SK-N-SH (cell line): ENCODE measurements around the gene CDSN. TPM values are rescaled to one million over a fixed set of nuclear protein-coding genes. Genes with fewer than 3 reads are reported as not detected.

ENCODE experiments used
- CTCF ChIA-PET: fragments of 300-600, 350-600 bp; formaldehyde crosslinking; extraction: SDS; loops from one replicate; lab custom pipeline; 2021; lab: Yijun Ruan, JAX
- POLR2A ChIA-PET: fragments of 350-600 bp; sonication (Branson Sonifier 250); formaldehyde crosslinking; extraction: SDS; loops from one replicate; lab custom pipeline; 2020; ENCODE audit warnings: antibody characterized with exemption, inconsistent platforms; lab: Yijun Ruan, JAX
- DNase-seq: peaks from one replicate; pipeline ENCODE4 v3.0.0; 2012
- H2AFZ ChIP-seq: fragments of 200-600 bp; sonication (generic); 2 replicates; pipeline ENCODE4 v1.8.1; 2016; ENCODE audit warnings: antibody characterized with exemption, mild to moderate bottlenecking, low read depth
- H3F3A ChIP-seq: fragments of 200-600 bp; sonication (generic); replicated peaks from 2 replicates; pipeline ENCODE3; 2016; ENCODE audit warnings: antibody characterized with exemption, mild to moderate bottlenecking; ENCODE audit not compliant: insufficient read depth
- H3K27ac ChIP-seq, 2 experiments: fragments of 200-500 bp in 1 of 2; fragments of 200-600 bp in 1 of 2; sonication (Bioruptor generic) in 1 of 2; sonication (generic), shearing (Covaris generic) in 1 of 2; 2 replicates each; pipeline versions ENCODE4 v1.5.1 to v1.6.1; 2014 to 2016; ENCODE audit warnings: low read depth in 2 of 2, inconsistent platforms in 1 of 2, low read length in 1 of 2, mild to moderate bottlenecking in 1 of 2, mixed read lengths in 1 of 2
- H3K27me3 ChIP-seq: fragments of 200-600 bp; sonication (generic), shearing (Covaris generic); 2 replicates; pipeline ENCODE4 v1.6.1; 2016; ENCODE audit warnings: mixed run types; ENCODE audit not compliant: insufficient read depth
- H3K36me3 ChIP-seq, 2 experiments: fragments of 200-500 bp in 1 of 2; fragments of 200-600 bp in 1 of 2; sonication (Bioruptor generic) in 1 of 2; sonication (generic) in 1 of 2; replicated peaks in 1 of 2; 2 replicates each; pipeline versions ENCODE3 to v1.5.1; 2014 to 2016; ENCODE audit warnings: low read length in 1 of 2, mild to moderate bottlenecking in 1 of 2; ENCODE audit not compliant: insufficient read depth in 2 of 2, control insufficient read depth in 1 of 2
- H3K4me1 ChIP-seq, 2 experiments: fragments of 200-500 bp in 1 of 2; fragments of 200-600 bp in 1 of 2; sonication (Bioruptor generic) in 1 of 2; sonication (generic), shearing (Covaris generic) in 1 of 2; 2 replicates each; pipeline versions ENCODE4 v1.5.1 to v1.6.1; 2014 to 2016; ENCODE audit warnings: low read depth in 1 of 2, low read length in 1 of 2, mixed run types in 1 of 2; ENCODE audit not compliant: insufficient read depth in 2 of 2, control insufficient read depth in 1 of 2
- H3K4me2 ChIP-seq: fragments of 200-600 bp; sonication (generic), shearing (Covaris generic); 2 replicates; pipeline ENCODE4 v1.6.1; 2017; ENCODE audit warnings: mixed run types
- H3K4me3 ChIP-seq, 2 experiments: fragments of 200-500 bp in 1 of 2; fragments of 200-600 bp in 1 of 2; sonication (Bioruptor generic) in 1 of 2; sonication (generic), shearing (Covaris generic) in 1 of 2; 2 replicates each; pipeline versions ENCODE4 v1.5.1 to v1.8.1; 2014 to 2016; ENCODE audit warnings: low read depth in 2 of 2, inconsistent platforms in 1 of 2, low read length in 1 of 2, mild to moderate bottlenecking in 1 of 2, mixed read lengths in 1 of 2, moderate library complexity in 1 of 2
- H3K79me2 ChIP-seq: fragments of 200-600 bp; sonication (generic); 2 replicates; pipeline ENCODE4 v1.8.1; 2017; ENCODE audit warnings: mild to moderate bottlenecking; ENCODE audit not compliant: insufficient read depth
- H3K9ac ChIP-seq: fragments of 200-600 bp; sonication (generic); 2 replicates; pipeline ENCODE4 v1.6.1; 2017; ENCODE audit warnings: mixed run types
- H3K9me2 ChIP-seq: fragments of 200-600 bp; sonication (generic); 2 replicates; pipeline ENCODE4 v1.6.1; 2017; ENCODE audit warnings: mixed run types
- H3K9me3 ChIP-seq: fragments of 200-600 bp; sonication (generic); 2 replicates; pipeline ENCODE4 v1.6.1; 2017; ENCODE audit warnings: mixed run types, mild to moderate bottlenecking, moderate library complexity
- H4K20me1 ChIP-seq: fragments of 200-600 bp; sonication (generic); 2 replicates; pipeline ENCODE4 v1.6.1; 2017; ENCODE audit warnings: mild to moderate bottlenecking, mixed run types; ENCODE audit not compliant: insufficient read depth
- ELF1 ChIP-seq: IDR thresholded peaks from 2 replicates; pipeline ENCODE4 v1.4.0; 2012
- EP300 ChIP-seq, 2 experiments: IDR thresholded peaks; 2 replicates each; pipeline versions ENCODE4 v1.4.0 to v1.6.1; 2012; ENCODE audit warnings: borderline replicate concordance in 1 of 2, low read depth in 1 of 2, low read length in 1 of 2
- EZH2phosphoT487 ChIP-seq: fragments of 200-600 bp; sonication (generic); IDR thresholded peaks from 2 replicates; pipeline ENCODE4 v1.6.1; 2017; ENCODE audit warnings: low read depth, mixed run types, mild to moderate bottlenecking, antibody characterized with exemption, moderate library complexity, borderline replicate concordance
- FOSL2 ChIP-seq: IDR thresholded peaks from 2 replicates; pipeline ENCODE4 v1.4.0; 2012; ENCODE audit warnings: low read depth, mild to moderate bottlenecking, moderate library complexity, borderline replicate concordance
- FOXJ3 ChIP-seq: sonication (generic); formaldehyde crosslinking; IDR thresholded peaks from 2 replicates; pipeline ENCODE4 v1.5.1; 2020; ENCODE audit warnings: mild to moderate bottlenecking, missing genetic modification reagents
- GABPA ChIP-seq: IDR thresholded peaks from 2 replicates; pipeline ENCODE4 v1.4.0; 2012; ENCODE audit warnings: low read depth, mild to moderate bottlenecking
- GATA2 ChIP-seq: sonication (generic); formaldehyde crosslinking; IDR thresholded peaks from 2 replicates; pipeline ENCODE4 v1.5.0; 2020; ENCODE audit warnings: mild to moderate bottlenecking, missing genetic modification reagents
- MAX ChIP-seq: IDR thresholded peaks from 2 replicates; pipeline ENCODE4 v1.4.0; 2012; ENCODE audit warnings: low read depth
- MEF2A ChIP-seq: IDR thresholded peaks from 2 replicates; pipeline ENCODE4 v1.4.0; 2012; ENCODE audit warnings: low read depth, borderline replicate concordance
- NFIC ChIP-seq: IDR thresholded peaks from 2 replicates; pipeline ENCODE4 v1.4.0; 2012; ENCODE audit warnings: borderline replicate concordance
- PBX3 ChIP-seq: IDR thresholded peaks from 2 replicates; pipeline ENCODE4; 2012
- POLR2AphosphoS5 ChIP-seq: IDR thresholded peaks from 2 replicates; pipeline ENCODE4 v1.6.1; 2012; ENCODE audit warnings: low read depth, low read length
- RAD21 ChIP-seq: IDR thresholded peaks from 2 replicates; pipeline ENCODE4 v1.6.1; 2012; ENCODE audit warnings: mild to moderate bottlenecking, low read length
- RCOR1 ChIP-seq: fragments of 150-350 bp; IDR thresholded peaks from 2 replicates; pipeline ENCODE4 v1.6.1; 2017; ENCODE audit warnings: antibody characterized with exemption, low read length
- RFX5 ChIP-seq: IDR thresholded peaks from 2 replicates; pipeline ENCODE4 v1.6.1; 2012; ENCODE audit warnings: mild to moderate bottlenecking, improper control_type of control experiment, low read length
- SIN3A ChIP-seq: IDR thresholded peaks from 2 replicates; pipeline ENCODE4 v1.6.1; 2012; ENCODE audit warnings: low read depth, mild to moderate bottlenecking, low read length, moderate library complexity, borderline replicate concordance
- TCF12 ChIP-seq: IDR thresholded peaks from 2 replicates; pipeline ENCODE4 v1.4.0; 2012
- USF1 ChIP-seq: IDR thresholded peaks from 2 replicates; pipeline ENCODE4 v1.4.0; 2012; ENCODE audit warnings: low read depth, borderline replicate concordance
- YY1 ChIP-seq: IDR thresholded peaks from 2 replicates; pipeline ENCODE4 v1.4.0; 2012; ENCODE audit warnings: low read depth, mild to moderate bottlenecking
- ZBTB33 ChIP-seq: IDR thresholded peaks from 2 replicates; pipeline ENCODE4 v1.4.0; 2012; ENCODE audit warnings: low read depth, borderline replicate concordance
- WGBS: methylation state at CpG from one replicate; pipeline ENCODE4 v1.1.6; 2017; ENCODE audit warnings: low lambda C conversion rate; 5-methylcytosine and 5-hydroxymethylcytosine counted together
- polyA plus RNA-seq, 3 experiments: library from polyadenylated mRNA; depleted of rRNA; stranded (reverse); fragments of >200 nt; gene quantifications; 2 replicates each; pipeline ENCODE4 v1.2.3, GENCODE V29; 2012
- TF ChIP-seq, protein P1 (sequence below): fragments of 150-350 bp; IDR thresholded peaks from 2 replicates; pipeline ENCODE4 v1.6.1; 2017; ENCODE audit warnings: antibody characterized with exemption, low read length, low read depth, borderline replicate concordance

The CDSN gene
- polyA plus RNA-seq, 1 of the 3 experiments (the other 2 are of a cell fraction) = 0.02 TPM

- CTCF ChIA-PET = interaction anchor here (0.7 kb wide), 1 partner anchor 11 kb away, joined by 3 read pairs; no protein-coding TSS in a partner anchor
These were observed 21.8 kb downstream of the CDSN start for GRCh38 chr6:31098449-31098938.

DNA sequence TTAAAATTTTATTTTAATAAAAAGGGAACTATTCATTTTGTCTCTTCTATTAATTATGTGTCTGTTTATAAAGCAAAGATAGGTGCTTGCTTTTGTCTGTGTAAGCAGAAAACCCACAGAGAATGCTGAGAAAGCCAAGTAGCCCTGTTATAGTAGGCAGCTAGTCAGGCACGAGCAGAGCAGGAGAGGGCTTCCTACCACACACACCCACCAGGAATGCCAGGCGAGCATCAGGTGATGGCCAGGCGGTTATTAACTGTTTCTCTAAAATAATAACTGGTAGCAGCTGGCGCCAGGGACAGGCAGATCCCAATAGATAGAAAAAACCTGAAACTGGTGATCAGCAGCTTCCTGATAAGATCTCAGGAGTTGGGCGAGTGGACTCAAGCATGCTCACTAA, 23.6 kb downstream of the CDSN start:
- Histone ChIP-seq H3K27me3 (no peaks in the 10 kb centered on the region), H3F3A (peaks cover 12% of the 10 kb centered on the region), H3K9me2 (no peaks in the 10 kb centered on the region), H3K36me3 (no peaks in the 10 kb centered on the region), H4K20me1 (no peaks in the 10 kb centered on the region), H3K27ac (no peak overlapping the region), H3K79me2 (no peaks in the 10 kb centered on the region; the same call in 1 of the 2 replicates), H3K9me3 (no peaks in the 10 kb centered on the region), H3K4me3 (no peak overlapping the region), H3K9ac (no peak overlapping the region), H3K4me2 (no peak overlapping the region), H2AFZ (no peak overlapping the region), H3K4me1 (peaks cover 8 to 13% of the 10 kb centered on the region in 2 experiments; a peak in 2 of 4 replicates)
- TF ChIP-seq FOXJ3 (CRISPR knock-in tag) (no peak), EZH2phosphoT487 (no peak), SIN3A (no peak), MAX (no peak), YY1 (no peak), RFX5 (no peak), FOSL2 (no peak), ELF1 (no peak), RAD21 (no peak), GABPA (no peak), MEF2A (no peak), GATA2 (CRISPR knock-in tag) (no peak), POLR2AphosphoS5 (no peak), ZBTB33 (no peak)
- TF ChIP-seq, protein P1, sequence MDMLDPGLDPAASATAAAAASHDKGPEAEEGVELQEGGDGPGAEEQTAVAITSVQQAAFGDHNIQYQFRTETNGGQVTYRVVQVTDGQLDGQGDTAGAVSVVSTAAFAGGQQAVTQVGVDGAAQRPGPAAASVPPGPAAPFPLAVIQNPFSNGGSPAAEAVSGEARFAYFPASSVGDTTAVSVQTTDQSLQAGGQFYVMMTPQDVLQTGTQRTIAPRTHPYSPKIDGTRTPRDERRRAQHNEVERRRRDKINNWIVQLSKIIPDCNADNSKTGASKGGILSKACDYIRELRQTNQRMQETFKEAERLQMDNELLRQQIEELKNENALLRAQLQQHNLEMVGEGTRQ = no peak
- DNase-seq = no peak
- ChIA-PET POLR2A (no interaction called here), CTCF (interaction anchor here (0.6 to 1.7 kb wide), 3 partner anchors 9 to 270 kb away, joined by 3 to 12 read pairs (median 3); no protein-coding TSS in a partner anchor)
- 59% methylated on average over 4 of the region's 5 CpGs for WGBS

More at GRCh38 chr6:31098449-31098938, 21.8 kb downstream of the CDSN start:
- H3K36me3 ChIP-seq = no peaks in the 10 kb centered on the region
- H2AFZ ChIP-seq = no peak overlapping the region
- no peaks in the 10 kb centered on the region for H3K27me3 ChIP-seq
- no peak for DNase-seq
- no peak overlapping the region for H3K9ac ChIP-seq
- peaks cover 8 to 13% of the 10 kb centered on the region in 2 experiments; a peak in 2 of 4 replicates for H3K4me1 ChIP-seq
- H3K79me2 ChIP-seq = no peaks in the 10 kb centered on the region
- H3K9me2 ChIP-seq = no peaks in the 10 kb centered on the region
- H3K4me2 ChIP-seq = no peak overlapping the region
- no peaks in the 10 kb centered on the region for H3K9me3 ChIP-seq
- no peaks in the 10 kb centered on the region for H4K20me1 ChIP-seq
- POLR2A ChIA-PET = no interaction called here
- no peak for TF ChIP-seq NFIC
- TF ChIP-seq SIN3A = no peak
- TF ChIP-seq YY1 = no peak
- TF ChIP-seq TCF12 = no peak
- no peak for TF ChIP-seq EP300 (IDR thresholded peaks at IDR 0.05; ENCODE audit: borderline replicate concordance in 1 of 2, low read depth in 1 of 2, low read length in 1 of 2)
- TF ChIP-seq MEF2A = no peak
- TF ChIP-seq RCOR1 = no peak
- no peak for TF ChIP-seq FOSL2
- TF ChIP-seq USF1 = no peak
- TF ChIP-seq PBX3 = no peak
- TF ChIP-seq EZH2phosphoT487 = no peak
- TF ChIP-seq, all 33 proteins: peak for 0
- Histone ChIP-seq H3K4me3 (no peak overlapping the region), H3K27ac (no peak overlapping the region), H3F3A (peaks cover under 1% of the 10 kb centered on the region)
- 79% methylated on average over 4 of the region's 4 CpGs for WGBS
